Lower lobe of right lung (tissue), 2 donors: ENCODE results near the gene SMIM20. TPM values are rescaled to one million over a fixed set of nuclear protein-coding genes. Genes with fewer than 3 reads are reported as not detected.

Experiments used
- ATAC-seq, 2 donors: fragments of 200-7000 bp; cut with Tn5 transposase; one replicate each; pipeline ENCODE4 v1.9.1; 2020 to 2022; ENCODE audit warnings: mild to moderate bottlenecking in 2 of 2, moderate library complexity in 2 of 2
- DNase-seq: peaks from one replicate; pipeline ENCODE4 v3.0.0-alpha.2; 2020
- H3K27ac ChIP-seq: fragments of 200-600 bp; one replicate; pipeline ENCODE4 v1.8.0; 2022
- H3K27me3 ChIP-seq: fragments of 200-600 bp; one replicate; pipeline ENCODE4 v1.8.0; 2022; ENCODE audit warnings: low read depth
- H3K36me3 ChIP-seq: fragments of 200-600 bp; one replicate; pipeline ENCODE4 v1.8.0; 2022; ENCODE audit warnings: mild to moderate bottlenecking
- H3K4me1 ChIP-seq: fragments of 200-600 bp; one replicate; pipeline ENCODE4 v1.8.0; 2022
- H3K4me3 ChIP-seq: fragments of 200-600 bp; one replicate; pipeline ENCODE4 v1.8.0; 2022; ENCODE audit warnings: mild to moderate bottlenecking
- H3K9me3 ChIP-seq: fragments of 200-600 bp; one replicate; pipeline ENCODE4 v1.8.0; 2022
- intact Hi-C: fragments of 100-400 bp; cut with DNase I; formaldehyde crosslinking; loops from one replicate; pipeline ENCODE4 v1.11.0; 2022
- total RNA-seq: library from RNA; stranded (reverse); fragmentation: NEBNext Ultra II Directional; extraction: Animal tissue kit (Norgen Biotek cat#: 25700); gene quantifications from one replicate; pipeline ENCODE4 v1.2.1, GENCODE V29; 2021
- TF ChIP-seq, protein P1 (sequence below): fragments of 200-600 bp; IDR thresholded peaks from one replicate; pipeline ENCODE4 v1.8.0; 2022; ENCODE audit warnings: antibody characterized with exemption, mild to moderate bottlenecking
- donor health status: DM: no; HTN: yes; CAD: no; lungs with severe emphysema.

SMIM20 gene
- total RNA-seq, 1 donor from 2014 or later = 25.7 TPM

DNA sequence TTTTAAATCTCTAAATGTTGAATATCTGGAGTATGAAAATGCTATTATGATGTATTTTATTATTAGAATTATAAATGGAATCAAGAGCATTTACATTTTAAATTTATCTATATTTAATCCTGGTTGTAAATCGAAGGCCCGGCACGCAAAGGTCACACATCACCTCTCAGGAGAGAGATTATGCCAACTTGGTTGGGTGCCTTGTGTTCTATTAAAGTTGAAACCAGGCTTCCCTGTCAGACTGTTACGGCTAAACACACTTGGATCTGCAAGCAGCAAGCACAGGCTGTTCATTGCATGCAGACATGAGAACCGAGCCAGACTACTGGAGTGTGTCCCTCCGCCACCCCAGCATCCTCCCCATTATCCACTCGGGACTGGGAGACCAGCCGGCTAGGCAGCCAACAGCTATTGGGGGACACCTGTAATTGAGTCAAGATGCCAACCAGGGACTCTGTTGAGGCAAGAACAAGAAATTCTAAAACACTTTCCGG, 34.9 kb upstream of the SMIM20 start:
- no peak for DNase-seq
- TF ChIP-seq, protein P1, sequence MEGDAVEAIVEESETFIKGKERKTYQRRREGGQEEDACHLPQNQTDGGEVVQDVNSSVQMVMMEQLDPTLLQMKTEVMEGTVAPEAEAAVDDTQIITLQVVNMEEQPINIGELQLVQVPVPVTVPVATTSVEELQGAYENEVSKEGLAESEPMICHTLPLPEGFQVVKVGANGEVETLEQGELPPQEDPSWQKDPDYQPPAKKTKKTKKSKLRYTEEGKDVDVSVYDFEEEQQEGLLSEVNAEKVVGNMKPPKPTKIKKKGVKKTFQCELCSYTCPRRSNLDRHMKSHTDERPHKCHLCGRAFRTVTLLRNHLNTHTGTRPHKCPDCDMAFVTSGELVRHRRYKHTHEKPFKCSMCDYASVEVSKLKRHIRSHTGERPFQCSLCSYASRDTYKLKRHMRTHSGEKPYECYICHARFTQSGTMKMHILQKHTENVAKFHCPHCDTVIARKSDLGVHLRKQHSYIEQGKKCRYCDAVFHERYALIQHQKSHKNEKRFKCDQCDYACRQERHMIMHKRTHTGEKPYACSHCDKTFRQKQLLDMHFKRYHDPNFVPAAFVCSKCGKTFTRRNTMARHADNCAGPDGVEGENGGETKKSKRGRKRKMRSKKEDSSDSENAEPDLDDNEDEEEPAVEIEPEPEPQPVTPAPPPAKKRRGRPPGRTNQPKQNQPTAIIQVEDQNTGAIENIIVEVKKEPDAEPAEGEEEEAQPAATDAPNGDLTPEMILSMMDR = no peak
- no peak overlapping the region for H3K27ac ChIP-seq
- H3K4me1 ChIP-seq = peaks cover 12% of the 10 kb centered on the region
- intact Hi-C loops = no loop called here
- no peak overlapping the region for H3K4me3 ChIP-seq
- no peaks in the 10 kb centered on the region for H3K27me3 ChIP-seq
- no peak for ATAC-seq
- no peaks in the 10 kb centered on the region for H3K9me3 ChIP-seq
- no peaks in the 10 kb centered on the region for H3K36me3 ChIP-seq

DNA sequence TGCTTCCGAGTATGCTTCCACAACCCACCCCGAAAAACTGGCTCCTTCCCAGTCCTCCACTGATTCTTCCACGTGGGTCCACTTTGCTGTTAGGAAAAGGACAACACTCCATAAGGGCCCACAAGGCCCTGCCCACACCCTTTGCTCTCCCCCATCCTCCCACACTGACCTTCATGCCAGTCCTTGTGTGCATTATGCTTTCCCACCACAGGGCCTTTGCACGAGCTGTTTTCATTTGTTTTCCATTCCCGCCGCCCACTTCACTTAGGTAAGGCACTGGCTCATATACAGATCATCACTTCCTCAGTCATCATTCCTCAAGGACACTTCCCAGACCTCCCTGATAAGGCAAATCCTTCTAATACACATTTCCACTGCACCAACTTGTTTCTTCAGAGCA, 34.4 kb upstream of the SMIM20 start:
- Histone ChIP-seq H3K36me3 (no peaks in the 10 kb centered on the region), H3K4me1 (peaks cover 12% of the 10 kb centered on the region), H3K27ac (no peak overlapping the region), H3K9me3 (no peaks in the 10 kb centered on the region), H3K4me3 (no peak overlapping the region), H3K27me3 (no peaks in the 10 kb centered on the region)
- intact Hi-C loops = no loop called here
- ATAC-seq = peak in 1 of 2 donors; percentile 20
- no peak for DNase-seq
- TF ChIP-seq, protein P1 = no peak

DNA sequence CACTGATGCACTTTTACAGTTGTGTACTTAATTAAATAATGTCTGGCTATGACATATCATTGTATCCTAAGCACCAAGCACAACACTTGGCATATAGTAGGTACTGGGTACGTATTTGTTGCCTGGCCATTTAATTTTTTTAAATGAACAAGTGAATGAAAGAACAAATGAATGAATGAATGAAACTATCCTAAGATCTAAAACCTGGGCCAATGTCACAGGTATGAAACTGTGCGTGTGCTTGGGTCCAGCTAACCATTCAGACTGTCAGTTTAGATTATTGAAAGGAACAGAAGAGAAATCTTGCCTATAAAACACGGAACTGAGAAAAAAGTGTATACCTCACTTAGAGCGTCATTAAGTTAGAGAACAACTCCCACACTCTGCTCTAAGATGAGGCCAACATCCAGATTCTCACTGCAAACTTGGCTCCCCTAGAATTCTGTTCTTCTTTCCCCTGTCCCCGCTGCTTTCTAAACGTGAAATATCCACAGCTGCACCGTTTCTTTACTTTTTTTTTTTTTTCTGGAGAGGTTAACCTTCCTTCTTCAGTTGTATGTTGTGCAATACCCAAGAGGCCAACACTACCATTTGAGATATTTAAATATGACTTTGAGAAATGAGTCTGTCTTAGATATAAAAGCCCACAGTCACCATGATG, 33.9 kb upstream of the SMIM20 start:
- ATAC-seq (peak; percentile 54 to 66), DNase-seq (no peak)
- TF ChIP-seq, protein P1 = no peak
- H3K4me3 ChIP-seq = no peak overlapping the region
- intact Hi-C loops = no loop called here
- no peaks in the 10 kb centered on the region for H3K27me3 ChIP-seq
- H3K9me3 ChIP-seq = no peaks in the 10 kb centered on the region
- H3K4me1 ChIP-seq = peaks cover 12% of the 10 kb centered on the region
- H3K36me3 ChIP-seq = no peaks in the 10 kb centered on the region
- H3K27ac ChIP-seq = no peak overlapping the region

DNA sequence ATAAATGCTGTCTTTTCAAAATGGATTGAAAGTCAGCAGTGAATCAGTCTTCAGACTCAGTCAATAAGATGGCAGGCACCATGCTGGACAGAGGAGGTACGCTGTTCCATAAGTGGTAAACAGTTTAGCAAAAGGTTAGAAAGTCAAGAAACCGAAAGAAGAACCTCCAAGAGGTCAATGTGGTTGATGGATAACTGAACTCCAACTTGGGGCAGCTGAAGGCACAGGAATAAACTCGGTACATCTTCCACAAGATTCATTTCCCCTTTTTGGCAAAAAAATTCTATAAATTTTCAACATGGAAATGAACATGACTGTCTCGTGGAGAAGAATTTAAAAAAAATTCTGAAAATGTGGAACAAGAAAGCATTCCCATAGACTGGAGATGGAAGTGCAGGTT, 32.8 kb upstream of the SMIM20 start:
- Histone ChIP-seq H3K27me3 (no peaks in the 10 kb centered on the region), H3K36me3 (no peaks in the 10 kb centered on the region), H3K4me1 (peaks cover 12% of the 10 kb centered on the region), H3K4me3 (no peak overlapping the region), H3K27ac (no peak overlapping the region), H3K9me3 (no peaks in the 10 kb centered on the region)
- ATAC-seq (no peak), DNase-seq (no peak)
- TF ChIP-seq, protein P1 = no peak
- intact Hi-C loops = no loop called here

DNA sequence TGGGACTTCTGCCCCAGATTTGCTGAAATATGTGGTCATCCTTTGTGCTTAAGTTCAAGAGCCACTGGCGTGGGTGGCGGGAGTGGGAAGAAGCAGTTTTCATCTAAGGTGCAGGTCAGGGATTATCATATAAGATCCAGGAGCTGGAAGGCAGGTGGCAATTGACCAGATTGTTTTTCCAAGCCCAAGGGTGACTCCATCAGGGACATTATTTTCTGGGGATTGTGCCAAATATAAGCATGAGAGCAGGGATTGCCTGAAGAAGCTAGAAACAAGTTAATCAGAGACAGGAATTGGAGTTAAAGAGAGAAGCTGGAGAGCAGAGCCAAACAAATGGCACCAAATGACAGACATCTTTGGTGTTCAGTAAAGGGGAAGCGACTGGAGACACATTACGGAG, 31.8 kb upstream of the SMIM20 start:
- no peak overlapping the region for H3K4me3 ChIP-seq
- DNase-seq (no peak), ATAC-seq (no peak)
- peaks cover 12% of the 10 kb centered on the region for H3K4me1 ChIP-seq
- no peaks in the 10 kb centered on the region for H3K27me3 ChIP-seq
- no peak overlapping the region for H3K27ac ChIP-seq
- intact Hi-C loops = no loop called here
- no peaks in the 10 kb centered on the region for H3K36me3 ChIP-seq
- TF ChIP-seq, protein P1 = no peak
- H3K9me3 ChIP-seq = no peaks in the 10 kb centered on the region
